Stimulated activated naive B cell treated with anti-CD40 and anti-IgM and Interleukin-4, amounts not matched to agents 10 μg/mL and 1 μg/mL and 100 μg/mL, for 72 hours (primary cell): Measurements from ENCODE around the gene ANKH.
A peak's percentile ranks its signal among the peaks of the same experiment; 100 is the strongest.

Experiments
- ATAC-seq, 2 donors: fragments of 150-1000 bp; cut with Tn5 transposase; replicated peaks; 2 replicates each; pipeline ENCODE4 v1.10.0; 2021; ENCODE audit warnings: moderate library complexity in 1 of 2
- DNase-seq: peaks from one replicate; pipeline ENCODE4 v3.0.0; 2021
- H3K27ac Mint-ChIP-seq: one replicate; pipeline ENCODE4 v1.8.0; 2022; ENCODE audit warnings: mild to moderate bottlenecking, mixed read lengths
- H3K27me3 Mint-ChIP-seq, 2 donors: one replicate each; pipeline ENCODE4 v1.8.0; 2022; ENCODE audit warnings: mixed read lengths in 2 of 2
- H3K36me3 Mint-ChIP-seq, 2 donors: one replicate each; pipeline ENCODE4 v1.8.0; 2022; ENCODE audit warnings: mixed read lengths in 2 of 2, mild to moderate bottlenecking in 1 of 2
- H3K4me1 Mint-ChIP-seq, 2 donors: one replicate each; pipeline ENCODE4 v1.8.0; 2022; ENCODE audit warnings: mixed read lengths in 2 of 2, mild to moderate bottlenecking in 1 of 2
- H3K4me3 Mint-ChIP-seq, 2 donors: one replicate each; pipeline ENCODE4 v1.8.0; 2022; ENCODE audit warnings: mild to moderate bottlenecking in 2 of 2, mixed read lengths in 2 of 2, moderate library complexity in 1 of 2
- H3K9me3 Mint-ChIP-seq, 2 donors: one replicate each; pipeline ENCODE4 v1.8.0; 2022; ENCODE audit warnings: mixed read lengths in 2 of 2, mild to moderate bottlenecking in 1 of 2

Gene ANKH

DNA sequence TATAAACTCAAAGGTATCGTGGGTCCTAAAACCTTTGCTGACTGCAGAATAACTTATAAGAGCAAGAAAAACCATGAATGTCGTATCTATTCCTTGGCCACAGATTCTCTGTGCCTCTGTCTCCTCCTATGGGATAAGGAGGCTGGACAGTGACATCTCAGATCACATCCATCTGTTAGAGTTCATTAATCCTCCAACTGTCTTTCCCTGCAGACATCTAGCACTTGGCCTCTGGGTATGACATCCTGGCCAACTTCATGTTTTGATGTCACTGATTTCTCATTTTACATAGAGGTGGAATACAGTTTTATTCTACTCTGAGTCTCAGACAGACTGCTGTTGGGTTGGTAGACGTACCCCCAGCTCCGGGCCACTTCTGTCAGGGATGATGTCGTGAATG is 120.9 kb downstream of the ANKH start:
- Mint-ChIP-seq H3K36me3 (peaks cover 10 to 23% of the 10 kb centered on the region in 2 donors), H3K4me3 (no peak overlapping the region), H3K27ac (no peak overlapping the region), H3K4me1 (peaks cover 7 to 15% of the 10 kb centered on the region in 2 donors), H3K27me3 (no peaks in the 10 kb centered on the region), H3K9me3 (no peaks in the 10 kb centered on the region)
- no peak for ATAC-seq
- DNase-seq, result no peak

DNA sequence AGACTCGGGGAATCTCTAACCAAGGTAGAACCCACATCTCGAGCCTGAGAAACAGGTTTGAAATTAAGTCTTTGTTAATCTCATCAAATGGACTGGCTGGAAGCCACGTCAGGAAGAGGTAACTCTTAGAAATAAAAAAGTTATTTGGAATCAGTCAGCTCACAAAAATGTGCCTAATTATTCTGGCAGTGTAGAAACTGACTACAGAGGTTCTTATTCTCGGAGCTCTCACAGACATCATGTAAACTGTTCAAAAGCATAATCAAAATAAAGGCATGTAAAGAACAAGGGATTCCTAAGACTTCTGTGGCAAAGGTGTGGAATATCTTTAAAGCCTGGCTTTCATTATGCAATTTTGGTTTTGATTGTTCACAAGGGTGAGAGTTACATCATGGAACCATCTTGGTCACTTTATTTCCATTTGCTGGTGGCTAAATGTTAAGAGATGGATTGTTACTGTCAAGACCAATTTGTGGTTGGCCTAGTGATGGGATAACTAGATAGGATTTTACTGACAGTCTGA is 121.9 kb downstream of the ANKH start:
- Mint-ChIP-seq H3K27me3 (no peaks in the 10 kb centered on the region), H3K27ac (no peak overlapping the region)

GRCh38 chr5:14748180-14748900 is 123.2 kb downstream of the ANKH start:
- no peaks in the 10 kb centered on the region for H3K9me3 Mint-ChIP-seq
- DNase-seq (no peak), ATAC-seq (no peak)
- H3K27ac Mint-ChIP-seq, result no peak overlapping the region
- peaks cover 10 to 24% of the 10 kb centered on the region in 2 donors for H3K36me3 Mint-ChIP-seq
- H3K4me1 Mint-ChIP-seq, result peaks cover 13 to 34% of the 10 kb centered on the region in 2 donors
- no peaks in the 10 kb centered on the region for H3K27me3 Mint-ChIP-seq
- no peak overlapping the region for H3K4me3 Mint-ChIP-seq

More for the DNA sequence above, 121.9 kb downstream of the ANKH start:
- DNase-seq (no peak), ATAC-seq (no peak)
- Mint-ChIP-seq H3K4me3 (no peak overlapping the region), H3K4me1 (peaks cover 8 to 25% of the 10 kb centered on the region in 2 donors), H3K9me3 (no peaks in the 10 kb centered on the region), H3K36me3 (peaks cover 10 to 24% of the 10 kb centered on the region in 2 donors)

DNA sequence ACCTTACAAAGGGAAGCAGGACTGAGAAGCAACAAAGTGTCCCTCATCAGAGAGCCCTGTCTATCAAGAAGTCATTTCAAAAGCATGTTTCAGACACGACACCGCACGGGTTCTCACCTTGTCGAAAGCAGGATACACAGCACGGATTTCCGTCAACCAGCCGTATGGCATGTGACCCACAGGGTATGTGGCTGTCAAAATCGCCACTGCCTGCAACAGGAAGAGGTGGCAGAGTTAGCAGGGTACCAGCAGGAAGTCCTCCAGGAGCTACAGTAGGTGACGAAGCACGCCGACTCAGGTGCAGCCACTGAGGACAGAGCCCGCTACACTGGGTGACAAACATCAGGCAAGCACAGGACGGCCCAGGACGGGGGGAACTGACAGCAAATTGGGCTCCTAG is 125.8 kb downstream of the ANKH start:
- no peak overlapping the region for H3K27ac Mint-ChIP-seq
- H3K27me3 Mint-ChIP-seq, result no peaks in the 10 kb centered on the region
- ATAC-seq (peak; percentile 34 to 40), DNase-seq (no peak)
- no peak overlapping the region for H3K4me3 Mint-ChIP-seq
- peaks cover 8 to 24% of the 10 kb centered on the region in 2 donors for H3K36me3 Mint-ChIP-seq
- H3K4me1 Mint-ChIP-seq, result peaks cover 10 to 25% of the 10 kb centered on the region in 2 donors
- H3K9me3 Mint-ChIP-seq, result no peaks in the 10 kb centered on the region

GRCh38 chr5:14745188-14745563 is 126.4 kb downstream of the ANKH start:
- H3K27ac Mint-ChIP-seq, result no peak overlapping the region
- no peaks in the 10 kb centered on the region for H3K27me3 Mint-ChIP-seq
- no peak for DNase-seq
- ATAC-seq, result peak in 1 of 2 donors; percentile 30
- no peak overlapping the region for H3K4me3 Mint-ChIP-seq
- peaks cover 8 to 20% of the 10 kb centered on the region in 2 donors for H3K36me3 Mint-ChIP-seq
- no peaks in the 10 kb centered on the region for H3K9me3 Mint-ChIP-seq
- H3K4me1 Mint-ChIP-seq, result peaks cover 10 to 25% of the 10 kb centered on the region in 2 donors

DNA sequence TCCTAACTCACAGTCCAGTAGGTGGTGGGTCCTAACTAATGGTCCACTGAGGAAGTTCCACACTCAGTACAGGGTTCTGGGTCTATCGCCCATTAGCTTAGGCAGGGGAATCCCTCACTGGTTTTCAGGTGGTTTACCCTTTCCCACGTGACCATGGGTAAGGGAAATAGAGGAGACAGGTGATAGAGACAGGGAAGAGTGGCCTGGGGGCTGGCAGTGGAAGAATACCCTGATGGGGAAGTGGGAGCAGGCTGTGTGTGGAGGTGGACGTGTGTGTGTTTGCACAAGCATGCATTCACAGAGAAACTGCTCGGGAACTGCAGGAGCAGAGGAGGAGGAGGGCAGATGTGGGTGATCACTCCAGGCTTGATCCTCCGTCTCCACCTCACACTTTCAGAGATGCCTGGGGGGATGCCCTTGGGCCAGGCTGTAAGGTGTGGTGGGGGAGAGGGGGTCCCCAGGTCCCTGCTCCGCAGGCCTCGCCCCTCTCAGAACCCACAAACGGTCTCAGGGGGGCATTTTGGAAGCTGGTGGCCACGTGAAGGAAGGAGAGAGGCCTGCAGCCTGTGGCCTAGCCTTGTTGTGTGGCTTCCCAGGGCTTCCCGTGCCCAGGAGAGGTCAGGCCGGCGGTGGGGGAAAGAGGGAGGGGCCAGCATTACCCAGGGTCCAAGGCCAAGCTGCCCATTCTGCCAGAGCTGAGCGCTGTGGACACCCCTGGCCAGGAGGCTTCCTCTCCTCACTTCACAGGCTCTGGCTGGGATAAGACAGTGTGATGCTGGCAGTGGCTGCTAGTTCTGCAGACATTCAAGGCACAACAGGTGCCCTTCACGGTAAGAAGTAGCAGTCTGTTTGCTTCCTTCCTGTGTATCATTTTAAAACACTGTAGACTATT is 127.0 kb downstream of the ANKH start:
- DNase-seq (no peak), ATAC-seq (peak; percentile 69)
- peak overlapping the region; percentile 68 for H3K27ac Mint-ChIP-seq
- H3K27me3 Mint-ChIP-seq, result no peaks in the 10 kb centered on the region
- H3K4me3 Mint-ChIP-seq, result no peak overlapping the region
- peaks cover 8 to 19% of the 10 kb centered on the region in 2 donors for H3K36me3 Mint-ChIP-seq
- H3K9me3 Mint-ChIP-seq, result no peaks in the 10 kb centered on the region
- H3K4me1 Mint-ChIP-seq, result peaks cover 10 to 25% of the 10 kb centered on the region in 2 donors

DNA sequence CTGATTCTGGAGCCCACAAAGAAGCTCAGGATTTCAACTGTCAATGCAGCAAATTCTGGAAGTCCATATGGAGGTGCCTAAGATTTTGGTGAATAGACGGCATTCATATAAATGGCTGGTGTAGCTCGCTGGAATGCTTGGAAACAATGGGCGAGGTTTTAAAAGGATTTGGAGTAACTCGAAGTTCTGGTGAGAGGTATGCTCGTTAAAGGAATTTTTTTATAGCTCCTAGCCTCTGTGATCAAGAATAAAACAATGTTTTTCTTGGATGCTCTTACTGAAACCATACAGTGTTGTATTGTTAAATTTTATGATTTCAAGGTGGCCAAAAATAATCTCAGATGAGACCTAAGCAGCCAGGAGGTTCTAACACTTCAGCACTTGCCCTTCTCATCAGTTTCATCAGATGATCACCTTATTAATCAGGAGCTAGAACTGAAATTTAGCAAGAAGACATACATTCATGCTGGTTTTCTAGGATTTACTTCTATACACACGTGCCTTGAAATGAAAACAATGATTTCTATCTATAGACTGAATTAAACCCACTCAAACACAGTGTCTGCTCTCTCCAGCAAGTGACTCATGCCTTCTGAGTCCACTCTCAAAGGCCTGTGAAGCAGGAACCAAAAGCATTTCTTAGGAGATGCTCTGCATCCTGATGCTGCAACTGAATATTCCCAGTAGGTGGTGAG is 127.8 kb downstream of the ANKH start:
- H3K27ac Mint-ChIP-seq, result no peak overlapping the region
- H3K4me1 Mint-ChIP-seq, result peaks cover 10 to 25% of the 10 kb centered on the region in 2 donors
- H3K36me3 Mint-ChIP-seq, result peaks cover 8 to 19% of the 10 kb centered on the region in 2 donors
- no peaks in the 10 kb centered on the region for H3K9me3 Mint-ChIP-seq
- peak in 1 of 2 donors; percentile 42 for ATAC-seq
- H3K4me3 Mint-ChIP-seq, result no peak overlapping the region
- DNase-seq, result no peak
- H3K27me3 Mint-ChIP-seq, result no peaks in the 10 kb centered on the region

DNA sequence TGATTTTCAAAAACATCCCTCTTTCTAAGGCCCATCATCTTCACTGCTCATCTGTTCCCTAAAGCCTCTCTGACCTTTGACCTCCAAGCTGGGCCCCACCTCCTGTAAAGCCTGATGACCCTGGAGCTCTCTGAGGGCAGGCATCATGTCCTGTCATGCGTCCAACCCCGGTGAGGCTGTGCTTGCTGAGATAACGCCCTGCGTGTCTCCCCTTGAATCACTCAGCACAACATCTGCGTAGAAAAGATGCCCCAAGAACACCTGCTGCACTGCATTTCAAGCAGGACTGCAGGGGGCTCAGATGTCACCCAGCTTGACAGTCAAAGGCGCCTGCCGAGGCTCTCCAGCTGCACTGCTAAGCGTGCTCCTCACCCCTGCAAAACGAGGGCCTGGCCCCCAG is 129.1 kb downstream of the ANKH start:
- Mint-ChIP-seq H3K36me3 (peaks cover 8 to 19% of the 10 kb centered on the region in 2 donors), H3K4me1 (peaks cover 10 to 25% of the 10 kb centered on the region in 2 donors), H3K4me3 (no peak overlapping the region), H3K9me3 (no peaks in the 10 kb centered on the region), H3K27ac (no peak overlapping the region), H3K27me3 (no peaks in the 10 kb centered on the region)
- ATAC-seq, result no peak
- DNase-seq, result no peak

DNA sequence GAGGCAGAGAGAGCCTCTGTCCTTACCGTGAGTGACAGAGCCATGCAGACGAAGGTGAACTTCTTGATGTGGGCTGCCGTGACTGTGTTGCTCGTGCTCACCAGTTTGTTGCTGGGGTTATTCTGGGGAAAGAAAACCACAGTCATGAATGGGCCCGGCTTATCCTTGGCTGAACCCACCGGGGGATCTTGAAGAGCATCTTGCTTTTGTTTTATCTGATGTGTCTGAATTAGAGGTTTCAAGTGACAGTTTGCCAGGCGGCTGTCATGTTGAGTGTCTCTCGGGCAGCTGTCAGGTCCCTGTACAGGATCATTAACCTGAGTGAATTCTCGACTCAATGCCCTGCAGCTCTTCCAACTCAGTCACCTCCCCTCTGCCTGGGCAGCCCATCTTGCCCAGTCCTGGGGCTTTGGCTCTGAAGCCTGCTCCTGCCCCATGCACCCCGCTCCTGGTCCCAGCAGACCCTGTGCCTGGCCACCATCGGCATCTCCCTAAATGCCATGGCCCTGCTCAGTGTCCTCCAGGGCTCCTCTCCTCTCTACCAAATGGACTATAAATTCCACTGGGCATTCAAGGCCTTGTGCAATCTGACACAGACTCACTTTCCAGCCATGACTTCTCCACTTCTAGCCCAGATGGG is 129.7 kb downstream of the ANKH start:
- no peak overlapping the region for H3K4me3 Mint-ChIP-seq

GRCh38 chr5:14741131-14741530 is 130.4 kb downstream of the ANKH start:
- Mint-ChIP-seq H3K27ac (no peak overlapping the region), H3K36me3 (peaks cover 10 to 24% of the 10 kb centered on the region in 2 donors), H3K9me3 (no peaks in the 10 kb centered on the region), H3K4me3 (no peak overlapping the region), H3K4me1 (peaks cover 10 to 24% of the 10 kb centered on the region in 2 donors), H3K27me3 (no peaks in the 10 kb centered on the region)
- ATAC-seq (no peak), DNase-seq (no peak)

More for the DNA sequence above, 129.7 kb downstream of the ANKH start:
- ATAC-seq, result no peak
- H3K4me1 Mint-ChIP-seq, result peaks cover 10 to 25% of the 10 kb centered on the region in 2 donors
- no peaks in the 10 kb centered on the region for H3K9me3 Mint-ChIP-seq
- no peak overlapping the region for H3K27ac Mint-ChIP-seq
- DNase-seq, result no peak
- H3K27me3 Mint-ChIP-seq, result no peaks in the 10 kb centered on the region
- peaks cover 7 to 19% of the 10 kb centered on the region in 2 donors for H3K36me3 Mint-ChIP-seq

GRCh38 chr5:14739981-14740380 is 131.6 kb downstream of the ANKH start:
- no peak for DNase-seq
- Mint-ChIP-seq H3K36me3 (peaks cover 10 to 23% of the 10 kb centered on the region in 2 donors), H3K9me3 (no peaks in the 10 kb centered on the region), H3K27ac (no peak overlapping the region), H3K4me3 (no peak overlapping the region), H3K27me3 (no peaks in the 10 kb centered on the region), H3K4me1 (peaks cover 5 to 12% of the 10 kb centered on the region in 2 donors)
- no peak for ATAC-seq

DNA sequence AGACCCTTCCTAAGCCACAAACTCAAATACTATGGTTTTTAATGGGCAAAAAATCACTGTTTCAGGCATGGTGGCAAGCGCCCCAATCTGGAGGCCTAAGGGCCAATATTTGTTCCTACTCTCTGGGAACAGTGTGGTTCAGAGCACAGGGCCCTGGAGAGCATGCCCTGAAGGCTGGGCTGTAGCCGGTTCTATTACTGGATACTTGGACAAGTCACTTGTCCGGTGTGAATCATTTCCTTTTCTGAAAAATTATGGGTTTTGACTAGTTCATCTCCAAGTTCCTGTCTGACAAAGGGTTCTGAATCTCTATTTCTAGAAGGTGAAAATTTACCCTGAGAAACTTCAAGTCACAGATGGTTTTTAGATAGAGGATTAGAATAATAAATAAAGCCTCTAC is 132.0 kb downstream of the ANKH start:
- no peaks in the 10 kb centered on the region for H3K9me3 Mint-ChIP-seq
- ATAC-seq (no peak), DNase-seq (no peak)
- peaks cover 10 to 24% of the 10 kb centered on the region in 2 donors for H3K36me3 Mint-ChIP-seq
- peaks cover 5 to 8% of the 10 kb centered on the region in 2 donors for H3K4me1 Mint-ChIP-seq
- no peaks in the 10 kb centered on the region for H3K27me3 Mint-ChIP-seq
- no peak overlapping the region for H3K27ac Mint-ChIP-seq
- H3K4me3 Mint-ChIP-seq, result no peak overlapping the region

DNA sequence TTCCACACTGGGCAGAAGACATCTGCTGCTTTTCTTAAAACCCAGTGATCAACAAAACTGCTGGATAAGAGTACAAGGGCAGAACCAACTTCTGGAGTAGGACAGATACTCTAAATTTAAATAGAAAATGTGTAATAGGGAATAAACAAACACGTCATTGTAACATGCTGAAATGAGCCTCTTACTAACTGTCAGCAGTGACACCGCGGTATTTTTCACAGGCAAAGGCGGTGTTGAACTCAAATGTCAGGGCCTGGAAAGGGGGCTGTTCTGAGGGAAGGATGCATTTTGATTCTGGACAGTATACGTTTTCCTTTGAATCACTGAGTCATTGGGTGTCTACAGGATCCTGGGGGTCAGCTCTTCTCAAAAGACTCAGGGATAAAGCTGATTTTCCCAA is 133.5 kb downstream of the ANKH start:
- Mint-ChIP-seq H3K27ac (no peak overlapping the region), H3K4me1 (no peaks in the 10 kb centered on the region), H3K27me3 (no peaks in the 10 kb centered on the region), H3K9me3 (no peaks in the 10 kb centered on the region), H3K36me3 (peaks cover 12 to 28% of the 10 kb centered on the region in 2 donors), H3K4me3 (no peak overlapping the region)
- ATAC-seq (no peak), DNase-seq (no peak)

DNA sequence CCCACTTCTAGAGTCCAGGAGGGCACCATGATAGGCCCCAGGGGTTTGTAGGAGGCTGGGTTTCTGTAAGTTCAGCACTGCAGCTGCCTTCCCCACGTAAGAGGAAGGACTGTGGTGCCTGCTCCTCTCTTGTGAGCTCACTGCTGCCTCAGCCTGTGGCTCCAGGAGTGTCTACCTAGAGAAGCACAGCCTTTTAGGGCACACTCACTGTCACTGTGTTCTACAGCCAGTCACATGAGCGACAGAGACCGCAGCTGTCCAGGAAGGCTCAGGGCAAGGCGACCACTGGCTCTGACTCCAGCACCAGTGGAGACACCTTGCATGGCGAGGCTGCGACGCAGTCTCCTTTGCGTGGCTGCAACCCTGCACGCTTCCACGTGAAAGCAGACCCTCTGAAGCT is 134.3 kb downstream of the ANKH start:
- H3K9me3 Mint-ChIP-seq, result no peaks in the 10 kb centered on the region
- no peaks in the 10 kb centered on the region for H3K27me3 Mint-ChIP-seq
- peaks cover 12 to 29% of the 10 kb centered on the region in 2 donors for H3K36me3 Mint-ChIP-seq
- no peak overlapping the region for H3K4me3 Mint-ChIP-seq
- ATAC-seq (no peak), DNase-seq (no peak)
- H3K27ac Mint-ChIP-seq, result no peak overlapping the region
- no peaks in the 10 kb centered on the region for H3K4me1 Mint-ChIP-seq
